MG63 (cell line): Measurements from ENCODE around the gene OVCH1. TPM values are rescaled to one million over a fixed set of nuclear protein-coding genes. Genes with fewer than 3 reads are reported as not detected.

Source experiments
- DNase-seq: peaks from one replicate; pipeline ENCODE4 v3.0.0-alpha.2; 2020
- H3K27me3 ChIP-seq: fragments of 250-450 bp; sonication (Bioruptor Pico); 2 replicates; pipeline ENCODE4 v1.5.1; 2020; ENCODE audit warnings: mild to moderate bottlenecking, moderate library complexity
- H3K36me3 ChIP-seq: fragments of 250-450 bp; sonication (Bioruptor Pico); 2 replicates; pipeline ENCODE4 v1.5.1; 2020; ENCODE audit warnings: mild to moderate bottlenecking, moderate library complexity
- H3K4me3 ChIP-seq: fragments of 250-450 bp; sonication (Bioruptor Pico); 2 replicates; pipeline ENCODE4 v1.5.1; 2020; ENCODE audit warnings: mild to moderate bottlenecking, moderate library complexity
- H3K9me3 ChIP-seq: fragments of 250-450 bp; sonication (Bioruptor Pico); 2 replicates; pipeline ENCODE4 v1.5.1; 2020; ENCODE audit warnings: mild to moderate bottlenecking, moderate library complexity
- total RNA-seq: library from RNA; depleted of rRNA; stranded (reverse); fragments of >200 nt; shearing (Covaris generic); gene quantifications from 2 replicates; pipeline ENCODE4 v1.2.3, GENCODE V29; 2014; ENCODE audit warnings: low replicate concordance

The OVCH1 gene
- total RNA-seq, 1 experiment from 2014 or later = not detected

GRCh38 chr12:29510591-29511185, 13.2 kb upstream of the OVCH1 start:
- no peaks in the 10 kb centered on the region for H3K36me3 ChIP-seq
- no peaks in the 10 kb centered on the region for H3K9me3 ChIP-seq
- peak; percentile 53 for DNase-seq

GRCh38 chr12:29509503-29509902, 12.0 kb upstream of the OVCH1 start:
- no peaks in the 10 kb centered on the region for H3K36me3 ChIP-seq
- no peak overlapping the region for H3K4me3 ChIP-seq
- H3K27me3 ChIP-seq = no peaks in the 10 kb centered on the region
- no peak for DNase-seq
- no peaks in the 10 kb centered on the region for H3K9me3 ChIP-seq

More at GRCh38 chr12:29510591-29511185, 13.2 kb upstream of the OVCH1 start:
- no peaks in the 10 kb centered on the region for H3K27me3 ChIP-seq
- H3K4me3 ChIP-seq = no peak overlapping the region

GRCh38 chr12:29508949-29509348, 11.5 kb upstream of the OVCH1 start:
- Histone ChIP-seq H3K4me3 (no peak overlapping the region), H3K9me3 (no peaks in the 10 kb centered on the region), H3K27me3 (no peaks in the 10 kb centered on the region), H3K36me3 (no peaks in the 10 kb centered on the region)
- DNase-seq = no peak

DNA sequence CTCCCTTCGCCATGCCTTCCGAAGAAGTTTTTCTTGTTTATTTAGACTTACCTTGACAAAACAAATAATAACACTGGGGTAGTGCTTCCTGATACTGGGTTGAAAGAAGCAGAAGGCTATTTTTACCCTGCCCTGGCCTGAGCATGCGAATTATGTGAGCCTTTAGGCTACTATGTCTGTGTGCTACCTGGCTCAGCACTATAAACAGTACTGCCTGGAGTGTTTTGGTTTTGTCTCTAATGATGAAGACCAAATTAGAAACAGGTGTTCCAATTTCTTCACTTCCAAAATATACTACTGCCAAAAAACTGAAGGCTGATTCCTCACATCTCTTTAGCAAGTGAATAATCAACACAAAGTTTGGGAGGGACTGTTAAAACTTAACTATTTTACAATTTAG, 7.6 kb upstream of the OVCH1 start:
- Histone ChIP-seq H3K4me3 (no peak overlapping the region), H3K9me3 (no peaks in the 10 kb centered on the region), H3K36me3 (no peaks in the 10 kb centered on the region), H3K27me3 (no peaks in the 10 kb centered on the region)
- no peak for DNase-seq

DNA sequence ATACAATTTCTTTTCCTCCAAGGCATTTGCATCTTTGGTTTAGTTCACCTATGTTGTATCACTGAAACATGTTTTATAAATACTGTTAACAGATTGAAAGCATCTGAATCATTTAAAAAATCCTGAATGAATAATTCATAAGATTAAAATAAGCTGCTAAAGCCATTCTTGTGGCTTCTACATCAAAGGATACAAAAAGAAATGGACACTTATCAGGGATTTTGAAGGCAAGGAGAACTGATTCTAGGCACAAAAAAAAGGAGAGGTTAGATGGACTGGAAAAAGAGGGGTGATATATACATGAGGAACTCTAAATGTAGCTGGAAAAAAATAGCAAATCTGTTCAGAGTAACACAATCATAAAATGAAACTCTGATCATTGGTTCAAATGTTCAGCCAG, 5.8 kb upstream of the OVCH1 start:
- no peaks in the 10 kb centered on the region for H3K27me3 ChIP-seq
- no peak overlapping the region for H3K4me3 ChIP-seq
- H3K9me3 ChIP-seq = no peaks in the 10 kb centered on the region
- no peak for DNase-seq
- H3K36me3 ChIP-seq = no peaks in the 10 kb centered on the region

GRCh38 chr12:29499235-29499634, 1.7 kb upstream of the OVCH1 start:
- Histone ChIP-seq H3K36me3 (no peaks in the 10 kb centered on the region), H3K9me3 (no peaks in the 10 kb centered on the region), H3K4me3 (no peak overlapping the region), H3K27me3 (no peaks in the 10 kb centered on the region)
- no peak for DNase-seq

DNA sequence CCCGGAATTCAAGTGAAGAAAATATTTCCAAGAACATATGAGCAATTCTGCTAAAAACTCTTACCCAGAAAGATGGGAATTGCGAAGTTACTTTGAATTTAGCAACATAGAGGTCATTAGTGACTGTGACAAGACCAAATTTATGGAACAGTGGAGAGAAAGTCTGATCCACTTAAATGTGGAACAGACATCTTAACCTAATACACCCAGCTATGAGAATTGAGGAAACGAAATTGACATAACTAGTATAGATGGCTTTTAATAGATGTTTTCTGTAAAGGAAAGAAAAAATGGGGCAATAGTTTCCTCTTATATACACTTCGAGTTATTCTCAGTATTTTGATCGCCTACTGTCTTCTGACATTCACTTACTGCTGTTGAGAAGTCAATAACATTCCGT, 4.6 kb downstream of the OVCH1 start:
- Histone ChIP-seq H3K27me3 (no peaks in the 10 kb centered on the region), H3K36me3 (no peaks in the 10 kb centered on the region)

GRCh38 chr12:29486972-29487371, 10.5 kb downstream of the OVCH1 start:
- no peak overlapping the region for H3K4me3 ChIP-seq
- H3K9me3 ChIP-seq = no peaks in the 10 kb centered on the region
- H3K27me3 ChIP-seq = no peaks in the 10 kb centered on the region

More for the DNA sequence above, 4.6 kb downstream of the OVCH1 start:
- no peaks in the 10 kb centered on the region for H3K9me3 ChIP-seq
- no peak overlapping the region for H3K4me3 ChIP-seq
- no peak for DNase-seq

DNA sequence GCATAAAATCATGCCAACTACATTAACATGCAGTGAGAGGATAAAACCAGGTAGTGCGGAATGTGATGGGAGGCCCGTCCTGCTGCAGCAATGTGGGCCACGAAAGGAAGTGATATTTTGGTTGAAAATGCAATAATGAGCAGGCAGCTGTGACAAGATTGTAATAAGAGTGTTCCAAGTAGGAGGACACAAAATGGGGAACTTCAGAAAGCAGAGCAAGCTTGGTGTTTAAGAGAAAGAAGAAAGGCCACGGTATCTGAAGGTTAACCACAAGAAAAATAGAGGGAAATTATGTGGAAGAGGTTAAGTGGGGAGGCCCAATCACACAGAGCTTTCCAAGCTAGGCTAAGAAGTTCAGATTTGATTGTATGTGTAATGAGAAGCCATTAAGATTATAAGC, 34.3 kb downstream of the OVCH1 start:
- Histone ChIP-seq H3K4me3 (no peak overlapping the region), H3K9me3 (no peaks in the 10 kb centered on the region), H3K27me3 (no peaks in the 10 kb centered on the region)

More at GRCh38 chr12:29486972-29487371, 10.5 kb downstream of the OVCH1 start:
- no peak for DNase-seq
- no peaks in the 10 kb centered on the region for H3K36me3 ChIP-seq

DNA sequence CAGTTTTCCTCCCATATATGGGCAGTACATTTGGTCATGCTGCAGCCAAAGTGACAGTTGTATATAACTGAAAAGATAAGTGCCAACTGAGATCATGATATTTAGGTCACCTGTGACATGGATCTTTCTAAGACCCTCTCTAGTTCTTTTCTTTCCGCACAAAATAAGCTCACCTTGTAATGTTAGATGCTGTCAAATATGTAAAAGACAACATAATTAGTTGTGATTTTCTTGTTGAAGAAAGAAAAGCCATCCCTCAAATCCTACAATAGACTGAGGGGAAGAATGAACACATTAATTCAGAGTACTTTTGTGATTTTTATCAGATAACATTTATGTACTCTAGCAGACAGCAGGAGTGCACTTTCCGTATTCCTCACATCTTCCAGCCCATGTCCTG, 37.4 kb downstream of the OVCH1 start:
- no peaks in the 10 kb centered on the region; the same call in 1 of the 2 replicates for H3K9me3 ChIP-seq
- H3K4me3 ChIP-seq = no peak overlapping the region
- no peak for DNase-seq
- H3K36me3 ChIP-seq = no peaks in the 10 kb centered on the region
- H3K27me3 ChIP-seq = peaks cover 3% of the 10 kb centered on the region; the same call in 1 of the 2 replicates

More for the DNA sequence above, 34.3 kb downstream of the OVCH1 start:
- no peaks in the 10 kb centered on the region for H3K36me3 ChIP-seq
- no peak for DNase-seq

DNA sequence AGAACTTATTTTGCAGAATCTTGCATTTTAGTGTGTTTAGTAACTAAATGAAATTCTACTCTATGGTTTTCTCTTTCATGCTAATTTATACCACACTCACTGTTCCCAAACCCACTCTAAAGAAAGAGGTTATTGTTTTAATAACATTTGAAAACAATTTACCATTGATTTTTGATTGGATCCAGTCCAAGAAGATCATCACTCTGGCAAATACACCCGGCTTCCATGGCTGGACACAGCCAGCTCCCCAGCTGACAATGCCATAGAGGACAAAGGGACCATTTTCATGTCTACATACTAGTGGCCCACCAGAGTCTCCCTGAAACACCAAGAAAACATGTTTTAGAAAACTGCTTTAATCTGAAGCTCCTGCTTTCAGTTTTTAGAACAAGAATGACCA, 42.4 kb downstream of the OVCH1 start:
- H3K36me3 ChIP-seq = no peaks in the 10 kb centered on the region
- DNase-seq = no peak

GRCh38 chr12:29451888-29452287, 45.6 kb downstream of the OVCH1 start:
- Histone ChIP-seq H3K4me3 (no peak overlapping the region), H3K9me3 (no peaks in the 10 kb centered on the region; the same call in 1 of the 2 replicates), H3K27me3 (peaks cover 9% of the 10 kb centered on the region; the same call in 1 of the 2 replicates), H3K36me3 (no peaks in the 10 kb centered on the region)
- DNase-seq = no peak

More for the DNA sequence above, 42.4 kb downstream of the OVCH1 start:
- no peaks in the 10 kb centered on the region; the same call in 1 of the 2 replicates for H3K9me3 ChIP-seq
- peaks cover 9% of the 10 kb centered on the region; the same call in 1 of the 2 replicates for H3K27me3 ChIP-seq
- no peak overlapping the region for H3K4me3 ChIP-seq

DNA sequence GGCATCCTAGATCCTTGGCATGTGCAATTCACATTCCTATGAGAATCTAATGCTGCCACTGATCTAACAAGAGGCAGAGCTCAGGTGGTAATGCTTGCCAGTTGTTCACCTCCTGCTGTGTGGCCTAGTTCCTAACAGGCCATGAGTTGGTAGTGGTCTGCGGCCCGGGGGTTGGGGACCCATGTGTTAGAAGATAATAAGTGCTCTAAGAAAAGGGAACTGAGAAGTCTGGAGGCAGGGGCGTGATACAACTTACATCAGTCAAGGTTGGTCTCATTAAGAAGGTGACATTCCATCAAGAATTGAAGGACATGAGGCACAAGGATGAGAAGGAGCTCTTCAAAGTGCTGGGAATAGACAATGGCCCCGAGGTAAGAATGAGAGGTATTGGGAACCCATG, 49.3 kb downstream of the OVCH1 start:
- Histone ChIP-seq H3K4me3 (no peak overlapping the region), H3K36me3 (no peaks in the 10 kb centered on the region), H3K9me3 (no peaks in the 10 kb centered on the region), H3K27me3 (no peaks in the 10 kb centered on the region)
- no peak for DNase-seq

- no peaks in the 10 kb centered on the region for H3K9me3 ChIP-seq
- no peak for DNase-seq
- H3K27me3 ChIP-seq = no peaks in the 10 kb centered on the region
- no peaks in the 10 kb centered on the region for H3K36me3 ChIP-seq
- H3K4me3 ChIP-seq = no peak overlapping the region
These were observed 50.1 kb downstream of the OVCH1 start for GRCh38 chr12:29447285-29447975.

DNA sequence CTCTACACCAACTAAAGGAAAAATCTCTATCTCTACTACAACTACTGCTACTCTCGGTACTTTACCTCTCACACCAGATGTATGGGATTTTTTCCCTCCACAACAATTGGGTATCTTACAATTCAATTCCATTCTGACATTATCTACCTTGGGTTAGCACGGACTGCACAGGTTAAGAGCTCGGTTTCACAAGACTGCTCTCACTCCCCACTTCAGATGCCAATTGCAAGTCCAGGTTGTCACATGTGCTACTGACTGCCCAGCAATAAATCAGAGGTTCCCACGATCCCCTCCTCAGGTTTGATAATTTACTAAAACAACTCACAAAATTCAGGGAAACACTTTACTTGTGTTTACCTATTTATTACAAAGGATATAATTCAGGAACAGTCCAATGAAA, 58.0 kb downstream of the OVCH1 start:
- Histone ChIP-seq H3K27me3 (no peaks in the 10 kb centered on the region), H3K4me3 (no peak overlapping the region), H3K36me3 (no peaks in the 10 kb centered on the region), H3K9me3 (peaks cover 3% of the 10 kb centered on the region; the same call in 1 of the 2 replicates)
- DNase-seq = no peak

DNA sequence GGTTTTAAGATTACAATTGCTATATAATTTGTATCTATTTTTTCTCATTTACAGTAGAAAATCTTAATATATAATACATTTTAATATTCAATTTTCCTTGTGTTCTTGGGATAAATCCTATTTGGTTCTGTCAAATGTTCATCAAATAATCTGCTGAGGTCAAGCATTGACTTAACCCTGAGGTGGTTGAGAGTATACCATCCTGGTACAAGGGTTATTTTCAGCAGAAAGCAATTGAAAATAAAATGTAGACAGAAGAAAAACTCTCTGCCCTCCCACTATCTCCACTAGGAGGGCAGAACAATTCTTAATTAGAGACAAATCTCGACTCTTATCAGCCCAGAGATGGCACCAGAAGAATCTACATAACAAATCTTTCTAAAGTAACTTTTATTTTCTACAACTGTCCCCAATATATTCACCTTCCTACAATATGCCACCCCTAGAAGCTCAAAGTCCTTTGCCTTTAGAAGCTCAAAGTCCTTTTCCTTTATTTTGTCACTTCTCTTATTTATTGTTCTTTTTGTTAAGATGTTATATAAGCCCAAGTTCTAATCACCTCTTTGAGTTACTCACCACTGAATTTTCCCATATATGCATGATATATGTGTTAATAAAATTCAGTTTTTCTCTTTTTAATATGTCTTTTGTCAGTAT, 58.6 kb downstream of the OVCH1 start:
- Histone ChIP-seq H3K9me3 (peaks cover 3% of the 10 kb centered on the region; the same call in 1 of the 2 replicates), H3K27me3 (no peaks in the 10 kb centered on the region), H3K4me3 (no peak overlapping the region), H3K36me3 (no peaks in the 10 kb centered on the region)
- DNase-seq = no peak

DNA sequence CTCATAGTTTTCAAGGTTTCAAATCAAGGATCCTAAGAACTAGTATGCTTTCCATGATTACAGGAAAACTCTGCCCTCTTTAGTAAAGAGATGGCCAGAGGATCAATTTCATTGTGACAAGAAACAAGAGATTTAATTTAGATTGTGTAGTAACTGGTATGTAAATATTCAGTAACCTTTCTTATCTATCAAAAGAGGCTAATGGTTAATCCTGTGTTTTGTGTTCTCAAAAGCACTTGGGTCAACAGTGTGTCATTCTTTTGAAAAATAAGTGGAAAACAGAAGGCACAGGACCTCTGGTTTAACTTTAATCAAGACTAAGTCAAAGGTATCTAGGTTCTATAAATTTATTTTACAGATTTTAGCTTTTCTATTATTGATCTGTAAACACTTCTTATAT, 59.9 kb downstream of the OVCH1 start:
- Histone ChIP-seq H3K36me3 (no peaks in the 10 kb centered on the region), H3K4me3 (no peak overlapping the region), H3K27me3 (no peaks in the 10 kb centered on the region), H3K9me3 (peaks cover 3% of the 10 kb centered on the region; the same call in 1 of the 2 replicates)
- no peak for DNase-seq
